HL-60/S4 treated with retinoic acid at 250 ng/mL for 4 days and 3 days (cell line): Measurements from ENCODE around the gene LMAN2.

Experiments used
- in situ Hi-C: fragments of 300-500 bp; cut with MboI; formaldehyde crosslinking; loops from 2 replicates; pipeline ENCODE4 v1.7.0; 2022; ENCODE audit warnings: low sequenced_read_pairs

LMAN2 gene

GRCh38 chr5:177290816-177291596, 60.5 kb downstream of the LMAN2 start:
- in situ Hi-C loops: no loop called here

- in situ Hi-C loops: no loop called here
Observed at GRCh38 chr5:177288191-177288590, 63.3 kb downstream of the LMAN2 start.
